ENCODE results near the gene MAFG. TPM values are rescaled to one million over a fixed set of nuclear protein-coding genes. Genes with fewer than 3 reads are reported as not detected.

Gene MAFG
- polyA plus RNA-seq, 1 donor (not counting 4 experiments of a cell fraction or from before 2014, with no cell fraction given) = 8.3 TPM

GRCh38 chr17:81910840-81911276, 16.7 kb downstream of the MAFG start:
- peaks cover 22% of the 10 kb centered on the region for H3K79me2 ChIP-seq (ENCODE audit: control insufficient read depth, insufficient read depth, low read length)
- H3K9me1 ChIP-seq (ENCODE audit: control insufficient read depth, extremely low read depth, insufficient read depth, low read length) = peaks cover 7% of the 10 kb centered on the region
- H2AFZ ChIP-seq (ENCODE audit: control insufficient read depth, low read length) = peak overlapping the region; percentile 43
- dilution Hi-C loops (cut with MboI; ENCODE audit: extremely low pct_ligation_motif_present, low sequenced_read_pairs) = no loop called here
- H3K9me3 ChIP-seq (ENCODE audit: control insufficient read depth, low read depth, low read length) = no peaks in the 10 kb centered on the region
- peak overlapping the region; percentile 58 for H3K27ac ChIP-seq (ENCODE audit: control insufficient read depth, insufficient read depth, low read length)
- H3K4me1 ChIP-seq (ENCODE audit: control insufficient read depth, extremely low read depth, insufficient read depth, low read length) = peaks cover 24% of the 10 kb centered on the region
- peak overlapping the region; percentile 67 to 90 (median 83) for H3K4me3 ChIP-seq (ENCODE audit: control insufficient read depth in 2 of 3, extremely low read depth in 1 of 3, insufficient read depth in 2 of 3, low read depth in 1 of 3, low read length in 3 of 3)
- H3K27me3 ChIP-seq (ENCODE audit: control insufficient read depth, extremely low read depth, insufficient read depth, low read length) = no peaks in the 10 kb centered on the region
- peaks cover 3% of the 10 kb centered on the region for H4K20me1 ChIP-seq (ENCODE audit: control insufficient read depth, extremely low read depth, insufficient read depth, low read length)
- peaks cover 34 to 42% of the 10 kb centered on the region in 2 experiments for H3K36me3 ChIP-seq (ENCODE audit: control insufficient read depth in 2 of 2, extremely low read depth in 1 of 2, insufficient read depth in 2 of 2, low read length in 2 of 2)
- DNase-seq (ENCODE audit: low read depth, low spot score) = no peak
- TF ChIP-seq CTCF (optimal IDR thresholded peaks at IDR 0.05 in 1 of 3, IDR thresholded peaks at IDR 0.05 in 1 of 3, conservative IDR thresholded peaks at IDR 0.05 in 1 of 3; ENCODE audit: extremely low read depth in 1 of 3, insufficient read depth in 2 of 3, low read length in 3 of 3) (no peak), EZH2 (IDR thresholded peaks at IDR 0.05; ENCODE audit: low read length) (no peak)
- peak overlapping the region; percentile 78 for H3K9ac ChIP-seq (ENCODE audit: control insufficient read depth, extremely low read depth, insufficient read depth, low read length)
- peak overlapping the region; percentile 59 for H3K4me2 ChIP-seq (ENCODE audit: control insufficient read depth, extremely low read depth, insufficient read depth, low read depth, low read length)
- FAIRE-seq = no peak

- H2AFZ ChIP-seq (ENCODE audit: control insufficient read depth, low read length) = no peak overlapping the region
- H3K4me3 ChIP-seq (ENCODE audit: control insufficient read depth in 2 of 3, extremely low read depth in 1 of 3, insufficient read depth in 2 of 3, low read depth in 1 of 3, low read length in 3 of 3) = peak overlapping the region; percentile 67 to 90 (median 83)
- H3K9ac ChIP-seq (ENCODE audit: control insufficient read depth, extremely low read depth, insufficient read depth, low read length) = peak overlapping the region; percentile 78
- no peaks in the 10 kb centered on the region for H3K27me3 ChIP-seq (ENCODE audit: control insufficient read depth, extremely low read depth, insufficient read depth, low read length)
- TF ChIP-seq CTCF (optimal IDR thresholded peaks at IDR 0.05 in 1 of 3, IDR thresholded peaks at IDR 0.05 in 1 of 3, conservative IDR thresholded peaks at IDR 0.05 in 1 of 3; ENCODE audit: extremely low read depth in 1 of 3, insufficient read depth in 2 of 3, low read length in 3 of 3) (no peak), EZH2 (IDR thresholded peaks at IDR 0.05; ENCODE audit: low read length) (no peak)
- DNase-seq (ENCODE audit: low read depth, low spot score) (no peak), FAIRE-seq (no peak)
- H3K4me2 ChIP-seq (ENCODE audit: control insufficient read depth, extremely low read depth, insufficient read depth, low read depth, low read length) = peak overlapping the region; percentile 59
- H3K9me3 ChIP-seq (ENCODE audit: control insufficient read depth, low read depth, low read length) = no peaks in the 10 kb centered on the region
- H4K20me1 ChIP-seq (ENCODE audit: control insufficient read depth, extremely low read depth, insufficient read depth, low read length) = peaks cover 3% of the 10 kb centered on the region
- peak overlapping the region; percentile 58 for H3K27ac ChIP-seq (ENCODE audit: control insufficient read depth, insufficient read depth, low read length)
- peaks cover 7% of the 10 kb centered on the region for H3K9me1 ChIP-seq (ENCODE audit: control insufficient read depth, extremely low read depth, insufficient read depth, low read length)
- peaks cover 34 to 40% of the 10 kb centered on the region in 2 experiments for H3K36me3 ChIP-seq (ENCODE audit: control insufficient read depth in 2 of 2, extremely low read depth in 1 of 2, insufficient read depth in 2 of 2, low read length in 2 of 2)
- peaks cover 24% of the 10 kb centered on the region for H3K4me1 ChIP-seq (ENCODE audit: control insufficient read depth, extremely low read depth, insufficient read depth, low read length)
- H3K79me2 ChIP-seq (ENCODE audit: control insufficient read depth, insufficient read depth, low read length) = peaks cover 17% of the 10 kb centered on the region
- dilution Hi-C loops (cut with MboI; ENCODE audit: extremely low pct_ligation_motif_present, low sequenced_read_pairs) = no loop called here
Observed at GRCh38 chr17:81909966-81910839, 17.3 kb downstream of the MAFG start.
